WTC11 (cell line): ENCODE results near the gene RPS8.
"Not testable (repeated sequence)": the region's sequence is repeated elsewhere in the genome, so short reads cannot be mapped to it uniquely, and the experiment has no call there.

Source experiments
- ATF3 ChIP-seq: sonication (generic); formaldehyde crosslinking; conservative IDR thresholded peaks from 2 replicates; pipeline ENCODE4 v1.8.1; 2022; ENCODE audit warnings: mild to moderate bottlenecking, missing genetic modification reagents
- CTCF ChIP-seq: fragments of 200-600 bp; IDR thresholded peaks from 2 replicates; pipeline ENCODE4 v1.8.0; 2022; ENCODE audit warnings: antibody characterized with exemption

GRCh38 chr1:44797886-44798285, 22.5 kb downstream of the RPS8 start:
- TF ChIP-seq CTCF; ATF3 (CRISPR knock-in tag): not testable (repeated sequence)
